Measurements from ENCODE around the gene ITGB5.
"Not testable (repeated sequence)": the region's sequence is repeated elsewhere in the genome, so short reads cannot be mapped to it uniquely, and the experiment has no call there.

The ITGB5 gene

GRCh38 chr3:124784686-124785382 lies 102.3 kb downstream of the ITGB5 start:
- DNase-seq = no peak

GRCh38 chr3:124783696-124784095 lies 103.5 kb downstream of the ITGB5 start:
- peak in 1 of 3 experiments; percentile 8 for DNase-seq

GRCh38 chr3:124782377-124782712 lies 104.8 kb downstream of the ITGB5 start:
- DNase-seq = not testable (repeated sequence)

DNA sequence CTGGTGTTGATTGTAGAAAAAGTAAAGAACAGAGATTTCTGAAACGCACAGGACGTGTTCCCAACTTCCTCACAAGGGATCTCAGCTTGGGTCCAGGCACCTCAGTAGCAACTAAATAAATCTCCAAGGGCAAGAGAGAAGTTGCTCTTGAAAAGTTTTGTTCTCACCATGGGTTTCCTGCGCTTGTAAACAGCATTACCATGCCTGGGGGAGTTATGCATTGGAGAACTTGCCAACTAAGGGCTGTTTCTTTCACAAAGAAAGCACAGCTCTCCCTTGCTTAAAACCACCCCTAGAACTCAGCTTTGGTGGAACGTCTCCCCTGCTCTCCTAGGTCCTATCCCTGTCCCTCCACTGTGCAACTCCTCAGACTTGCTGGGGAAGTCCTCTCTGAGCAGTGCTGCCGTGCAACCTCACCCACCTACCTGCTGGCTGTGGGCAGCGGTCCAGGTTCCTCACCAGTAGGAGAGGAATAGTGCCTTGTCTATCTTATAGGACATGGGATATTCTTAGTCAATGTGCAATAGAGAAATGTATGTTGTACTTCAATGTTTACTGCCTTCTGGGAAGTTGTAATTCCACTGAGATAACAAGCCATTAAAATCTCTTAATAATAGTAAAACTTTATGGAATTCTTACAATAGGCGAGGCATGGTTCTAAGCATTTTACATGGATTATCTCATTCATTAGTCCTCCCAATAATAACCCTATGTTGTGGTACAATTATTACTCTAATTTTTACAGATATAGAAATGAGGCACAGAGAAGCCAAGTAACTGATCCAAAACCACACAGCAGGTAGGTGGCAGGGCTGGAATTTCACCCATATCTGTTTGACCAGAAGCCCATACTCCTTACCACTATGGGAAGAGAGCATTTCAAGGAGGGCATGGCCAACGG lies 105.4 kb downstream of the ITGB5 start:
- no peak for DNase-seq

- DNase-seq = peak in 1 of 3 experiments; percentile 34
Observed at GRCh38 chr3:124780761-124781475, 106.2 kb downstream of the ITGB5 start.

DNA sequence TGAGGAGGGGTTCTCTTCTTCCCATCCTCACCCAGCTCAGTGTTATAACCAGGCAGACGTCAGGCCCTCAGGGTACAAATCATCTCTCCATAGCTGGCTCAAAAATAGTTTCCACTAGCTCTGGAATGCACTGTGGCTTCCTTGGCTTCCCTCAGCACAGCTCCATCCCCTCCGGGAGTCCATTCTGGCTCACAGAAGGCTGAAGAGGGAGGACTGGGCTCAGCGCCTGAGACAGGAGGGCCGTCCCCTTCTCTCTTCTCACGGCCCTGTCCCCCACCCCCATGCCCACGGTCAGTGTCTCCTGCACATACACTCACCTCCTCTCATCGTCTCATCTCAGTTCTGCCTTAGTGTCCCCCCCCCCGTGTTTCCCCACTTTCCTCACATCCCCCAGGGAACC lies 106.8 kb downstream of the ITGB5 start:
- no peak for DNase-seq

DNA sequence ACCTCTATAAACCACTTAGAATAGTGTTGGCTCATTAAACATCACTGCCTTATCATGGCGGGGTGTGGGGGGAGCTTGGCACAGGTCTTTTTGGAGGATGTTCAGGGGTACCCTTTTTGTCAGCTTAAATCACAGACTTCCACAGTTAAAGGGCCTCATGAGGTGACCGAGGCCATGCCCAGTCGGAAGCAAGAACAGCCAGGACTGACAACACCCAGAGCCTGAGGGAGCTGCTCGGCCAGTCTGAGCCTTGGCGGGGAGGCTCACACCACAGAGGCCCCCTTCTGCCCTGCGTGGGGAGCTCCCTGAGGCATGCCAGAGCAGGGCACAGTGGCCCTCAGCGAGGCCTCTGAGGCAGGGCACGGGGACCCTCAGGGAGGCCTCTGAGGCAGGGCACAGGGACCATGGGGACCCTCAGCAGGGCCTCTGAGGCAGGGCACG lies 107.4 kb downstream of the ITGB5 start:
- no peak for DNase-seq

DNA sequence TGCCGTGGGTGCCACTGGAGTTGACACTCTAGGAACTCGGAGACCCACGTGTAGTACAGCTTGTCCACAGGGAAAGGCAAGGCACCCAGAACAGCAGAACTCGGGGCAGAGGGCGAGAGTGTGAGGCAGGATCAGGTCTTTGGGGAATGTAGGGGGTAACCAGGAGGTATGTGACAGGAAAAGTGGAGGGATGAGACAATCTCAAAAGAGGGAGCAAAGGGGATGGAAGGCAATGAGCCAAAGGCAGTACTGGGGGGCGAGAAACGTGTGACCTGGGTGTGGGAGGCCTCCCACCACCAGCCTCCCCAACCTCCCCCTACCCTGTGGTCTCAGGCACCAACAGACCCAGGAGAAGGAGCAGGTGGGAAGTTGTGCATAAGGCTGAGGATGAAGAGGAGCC lies 108.0 kb downstream of the ITGB5 start:
- DNase-seq = no peak

DNA sequence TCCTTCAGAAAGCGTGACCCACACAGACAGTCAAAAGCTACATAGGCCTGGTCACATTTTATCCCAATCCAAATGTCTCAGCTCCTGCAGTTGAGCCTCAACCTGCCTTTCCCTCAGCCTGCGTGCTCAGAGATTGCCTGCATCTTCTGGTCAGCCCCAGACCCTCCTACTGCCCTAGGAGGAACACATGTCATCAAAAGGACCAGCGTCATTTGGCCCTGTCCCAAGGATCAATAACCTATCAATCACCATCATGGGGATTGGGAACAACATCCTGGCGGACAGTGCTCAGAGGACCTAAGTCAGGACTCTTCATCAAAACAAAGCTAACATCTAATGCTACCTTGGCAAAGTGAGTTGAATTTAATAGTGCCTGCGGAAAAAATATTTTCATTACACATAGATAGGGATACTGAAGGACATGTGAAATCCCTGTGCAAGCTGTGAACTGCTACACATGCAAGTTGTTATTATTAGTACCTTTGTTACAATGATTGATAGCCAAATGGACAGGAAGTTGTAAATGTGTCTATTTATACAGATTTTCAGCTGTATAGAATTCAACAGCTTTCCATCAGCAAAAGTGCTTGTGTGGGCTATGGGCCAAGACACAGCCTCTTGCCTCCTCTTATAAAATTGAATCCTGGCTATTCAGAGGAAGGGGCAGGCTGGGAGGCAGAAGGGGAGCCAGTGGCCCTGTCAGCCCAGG lies 109.2 kb downstream of the ITGB5 start:
- peak in 2 of 3 experiments; percentile 68 to 76 for DNase-seq

GRCh38 chr3:124776856-124777255 lies 110.3 kb downstream of the ITGB5 start:
- no peak for DNase-seq

DNA sequence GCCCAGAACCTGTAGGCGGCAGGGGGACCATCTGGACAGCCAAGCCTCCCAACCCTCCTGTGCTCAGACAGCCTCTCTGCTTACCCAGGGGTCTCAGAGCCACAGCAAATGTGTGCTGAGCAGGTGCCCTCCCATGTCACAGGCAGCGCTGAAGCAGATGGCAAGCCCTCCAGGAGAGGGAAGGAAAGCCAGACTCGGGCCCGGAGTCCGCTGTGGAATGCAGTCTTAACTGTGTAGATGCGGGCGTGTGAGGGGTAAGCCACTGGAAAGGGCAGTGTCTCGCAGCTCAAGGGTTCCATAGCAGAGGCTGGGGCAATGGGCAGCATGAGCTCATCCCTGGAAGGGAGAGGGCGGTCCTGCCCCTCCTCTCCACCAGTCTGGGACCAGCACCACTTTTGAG lies 111.3 kb downstream of the ITGB5 start:
- no peak for DNase-seq

DNA sequence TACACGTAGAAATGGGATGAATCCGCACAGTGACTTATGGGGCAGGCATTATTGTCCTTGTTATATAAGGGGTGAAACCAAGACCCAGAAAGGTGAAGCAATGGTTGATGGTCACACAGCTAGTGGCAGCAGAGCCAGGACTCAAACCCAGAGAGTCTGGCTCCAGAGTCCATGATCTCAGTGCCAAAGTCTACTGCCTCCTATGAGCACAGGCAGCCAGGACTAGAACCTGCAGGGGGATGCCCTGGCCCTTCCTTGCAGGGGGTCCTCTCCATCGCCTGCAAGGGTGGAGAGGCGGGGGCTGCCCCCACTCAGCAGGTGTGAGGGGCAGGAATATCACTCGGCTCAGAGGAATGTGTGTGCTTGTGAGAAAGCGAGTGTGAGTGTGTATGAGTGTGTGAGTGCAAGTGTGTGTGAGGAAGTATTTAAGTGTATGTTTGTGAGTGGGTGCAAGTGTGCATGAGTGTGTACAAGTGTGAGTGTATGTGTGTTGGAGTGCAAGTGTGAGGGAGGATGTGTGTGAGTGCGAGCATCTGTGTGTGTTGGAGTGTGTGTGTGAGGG lies 112.2 kb downstream of the ITGB5 start:
- DNase-seq = no peak

GRCh38 chr3:124774327-124774718 lies 112.8 kb downstream of the ITGB5 start:
- no peak for DNase-seq

DNA sequence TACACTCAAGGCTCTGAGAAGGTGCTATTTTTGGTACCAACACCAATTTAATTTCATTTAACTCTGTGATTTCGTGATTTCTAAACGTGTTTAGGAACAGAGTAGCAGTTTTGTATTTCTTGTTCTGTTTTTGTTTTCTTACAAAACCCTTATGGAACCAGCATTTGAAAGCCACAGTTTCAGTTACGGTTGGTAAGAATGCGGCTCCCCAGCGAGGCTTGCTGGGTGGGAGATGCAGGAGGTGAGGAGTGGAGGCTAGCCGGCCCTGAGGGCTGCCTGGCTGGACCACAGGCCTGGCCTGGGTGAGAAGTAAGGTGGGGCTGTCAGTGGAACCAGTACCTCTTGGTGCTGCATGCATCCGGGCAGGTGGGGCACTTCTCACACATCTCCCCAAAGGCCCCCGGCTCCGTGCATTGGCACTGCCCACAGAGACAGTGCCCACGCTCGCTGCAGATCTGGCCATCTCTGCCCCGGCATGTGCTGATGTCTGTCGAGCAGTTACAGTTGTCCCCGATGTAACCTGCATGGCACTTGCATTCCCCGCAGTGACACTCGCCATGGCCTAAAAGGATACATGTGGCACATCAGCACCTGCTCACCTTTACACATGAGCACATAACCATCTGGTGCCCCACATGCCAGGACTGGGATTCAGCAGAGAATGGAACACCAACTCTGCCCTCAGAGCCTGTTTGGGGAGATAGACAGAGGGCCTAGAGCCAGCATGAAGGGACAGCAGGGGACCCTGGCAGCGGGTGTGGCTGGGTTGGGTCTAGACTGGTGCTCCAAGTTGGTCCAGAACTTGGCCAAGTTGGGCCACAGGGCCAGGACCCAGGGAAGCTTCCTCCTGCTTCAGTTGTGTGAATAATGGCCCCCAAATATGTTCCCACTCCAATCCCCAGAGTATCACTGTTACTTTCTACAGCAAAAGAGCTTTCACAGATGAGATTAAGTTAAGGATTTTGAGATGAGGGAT lies 113.5 kb downstream of the ITGB5 start:
- no peak for DNase-seq

DNA sequence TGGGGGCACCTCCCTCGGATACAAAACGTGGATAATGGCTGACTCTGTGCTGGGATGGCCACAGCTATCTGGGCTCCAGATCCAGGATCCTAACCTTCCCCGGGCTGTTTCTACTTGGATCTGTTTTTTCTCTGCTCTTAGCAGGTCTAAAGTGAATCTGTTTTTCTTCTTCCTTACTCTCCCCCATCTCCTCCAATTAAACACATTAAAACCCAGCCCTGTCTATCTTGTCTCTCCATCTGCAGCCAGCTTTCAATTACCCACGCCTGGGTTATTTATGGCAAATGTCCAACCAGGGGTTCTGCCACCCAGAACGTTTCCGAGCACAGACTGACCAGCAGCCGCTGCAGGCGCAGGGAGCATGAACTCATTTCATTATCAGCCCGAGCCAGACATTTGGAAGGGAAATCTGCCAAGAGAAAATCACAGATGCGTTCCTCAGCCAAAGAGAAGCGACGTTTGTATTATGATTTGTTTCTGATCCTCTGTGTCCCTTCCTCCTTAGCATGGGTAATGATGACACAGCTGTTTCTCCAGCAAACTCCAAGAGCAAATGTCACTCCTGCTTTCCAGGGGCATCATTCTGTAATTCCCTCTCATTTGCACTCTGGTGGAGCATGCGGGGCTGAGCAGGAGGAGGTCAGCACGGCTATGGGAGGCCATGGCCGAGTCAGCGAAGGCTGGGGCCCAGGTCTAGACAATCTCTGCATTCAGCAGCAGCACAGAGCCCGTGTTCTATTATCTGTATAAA lies 114.9 kb downstream of the ITGB5 start:
- peak in 2 of 3 experiments; percentile 39 to 79 for DNase-seq

GRCh38 chr3:124771083-124771445 lies 116.1 kb downstream of the ITGB5 start:
- DNase-seq = no peak

DNA sequence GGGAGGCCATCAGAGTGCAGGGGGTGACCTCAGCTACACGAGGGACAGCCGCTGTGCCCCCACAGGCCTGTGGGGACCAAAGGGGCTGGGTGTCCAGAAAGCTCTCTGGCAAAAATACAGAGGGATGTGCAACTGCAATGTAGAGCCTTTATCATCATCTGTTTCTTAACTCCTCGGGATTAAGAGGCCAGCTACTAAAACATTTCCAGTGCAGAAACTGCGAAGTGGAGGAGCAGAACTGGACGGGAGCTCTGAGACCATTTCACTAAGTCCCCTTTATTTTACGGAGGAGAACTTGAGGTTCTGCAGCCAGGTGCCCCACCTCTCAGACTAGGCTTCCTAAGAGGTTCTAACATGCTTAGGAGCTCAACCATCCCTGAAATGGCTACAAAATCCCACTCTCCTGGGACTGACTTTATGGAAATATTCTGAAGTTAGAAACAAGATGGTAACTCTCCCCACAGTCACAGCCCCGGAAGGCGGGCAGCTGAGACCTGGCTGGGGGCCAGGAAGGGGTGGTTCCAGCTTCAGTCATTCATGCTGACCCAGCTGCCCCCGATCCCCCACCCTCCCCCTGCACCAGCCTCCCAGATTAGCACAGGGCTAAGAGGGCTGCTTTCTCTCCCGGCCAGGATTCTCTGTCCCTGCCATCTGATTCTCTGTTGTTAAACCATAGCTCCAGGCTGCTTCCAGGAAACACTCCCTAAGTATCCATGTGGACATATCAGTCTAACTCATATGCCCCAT lies 116.7 kb downstream of the ITGB5 start:
- DNase-seq = peak; percentile 21 to 52 (median 50)

- no peak for DNase-seq
Observed at GRCh38 chr3:124769462-124769861, 117.7 kb downstream of the ITGB5 start.

GRCh38 chr3:124768812-124769211 lies 118.4 kb downstream of the ITGB5 start:
- peak in 2 of 3 experiments; percentile 7 for DNase-seq

GRCh38 chr3:124767691-124768090 lies 119.5 kb downstream of the ITGB5 start:
- DNase-seq = no peak
